GM12878 (cell line): ENCODE results near the gene TBC1D5. TPM values are rescaled to one million over a fixed set of nuclear protein-coding genes. Genes with fewer than 3 reads are reported as not detected.

Source experiments
- ATAC-seq: fragments of 200-7000 bp; cut with Tn5 transposase; 3 replicates; pipeline ENCODE4 v1.9.1; 2020; ENCODE audit warnings: mild to moderate bottlenecking, moderate library complexity
- BruUV-seq: library from RNA; stranded (reverse); fragments of 400-500 nt; replicated peaks from 2 replicates; lab custom pipeline; 2021; lab: Mats Ljungman, UMichigan
- CTCF ChIA-PET: fragments of 300-600 bp; sonication (Branson Sonifier 250); formaldehyde crosslinking; extraction: SDS; loops from one replicate; lab custom pipeline; 2021; ENCODE audit warnings: inconsistent platforms; lab: Yijun Ruan, JAX
- POLR2A ChIA-PET: fragments of 350-600 bp; formaldehyde crosslinking; extraction: SDS; loops from one replicate; lab custom pipeline; 2021; ENCODE audit warnings: inconsistent platforms; lab: Charles Lee
- RAD21 ChIA-PET: fragments of 300-600 bp; sonication (Branson Sonifier 250); formaldehyde crosslinking; loops from one replicate; lab custom pipeline; 2023; ENCODE audit warnings: antibody characterized with exemption; ENCODE audit not compliant: unreplicated experiment; lab: Charles Lee
- SMC1A ChIA-PET: fragments of 300-600 bp; sonication (Branson Sonifier 250); formaldehyde crosslinking; loops from one replicate; lab custom pipeline; 2023; ENCODE audit not compliant: unreplicated experiment, uncharacterized antibody; lab: Charles Lee
- DNase-seq: peaks from one replicate; pipeline ENCODE4 v3.0.0-alpha.2; 2011; ENCODE audit warnings: low read depth, low spot score
- FAIRE-seq: peaks from 3 replicates; lab custom pipeline; 2011; peaks lifted over from hg19 to GRCh38; lab: Jason Lieb, UNC
- H2AFZ ChIP-seq: 2 replicates; pipeline ENCODE4 v1.6.0; 2011; ENCODE audit warnings: low read depth, low read length, control low read depth; ENCODE audit not compliant: control insufficient read depth
- H3K27ac ChIP-seq: 2 replicates; pipeline ENCODE4 v1.5.1; 2011; ENCODE audit warnings: control low read depth; ENCODE audit not compliant: control insufficient read depth, insufficient read depth
- H3K27me3 ChIP-seq, 2 experiments: replicated peaks in 1 of 2; 2 replicates each; pipeline versions ENCODE4 v1.6.0 to v1.6.1; 2011; ENCODE audit warnings: low read length in 1 of 2; ENCODE audit not compliant: control insufficient read depth in 2 of 2, insufficient read depth in 2 of 2
- H3K36me3 ChIP-seq, 2 experiments: 2 replicates each; pipeline ENCODE4 v1.5.1; 2011; ENCODE audit warnings: low read length in 1 of 2; ENCODE audit not compliant: control insufficient read depth in 2 of 2, insufficient read depth in 2 of 2
- H3K4me1 ChIP-seq: 2 replicates; pipeline ENCODE4 v1.6.1; 2011; ENCODE audit warnings: mild to moderate bottlenecking, low read length, moderate library complexity, mixed read lengths; ENCODE audit not compliant: control insufficient read depth, insufficient read depth
- H3K4me2 ChIP-seq: 2 replicates; pipeline ENCODE4 v1.6.0; 2011; ENCODE audit warnings: control low read depth; ENCODE audit not compliant: control insufficient read depth, insufficient read depth
- H3K4me3 ChIP-seq: fragments of 200-600 bp; sonication (generic); 2 replicates; pipeline ENCODE4 v1.5.1; 2016
- H3K79me2 ChIP-seq: 2 replicates; pipeline ENCODE4 v1.6.0; 2011; ENCODE audit warnings: low read length; ENCODE audit not compliant: control insufficient read depth, insufficient read depth
- H3K9ac ChIP-seq: 2 replicates; pipeline ENCODE4 v1.8.0; 2011; ENCODE audit warnings: low read length, control low read depth, mixed read lengths; ENCODE audit not compliant: control insufficient read depth, insufficient read depth
- H3K9me3 ChIP-seq: replicated peaks from 3 replicates; pipeline ENCODE4 v1.5.1; 2011; ENCODE audit warnings: mild to moderate bottlenecking, low read length; ENCODE audit not compliant: control insufficient read depth, insufficient read depth
- H4K20me1 ChIP-seq: 2 replicates; pipeline ENCODE4 v1.6.0; 2011; ENCODE audit not compliant: control insufficient read depth, insufficient read depth
- GATAD2B ChIP-seq: fragments of 450-650 bp; conservative IDR thresholded peaks from 2 replicates; pipeline ENCODE4 v1.6.1; 2017; ENCODE audit warnings: low read depth, mild to moderate bottlenecking, moderate library complexity
- HCFC1 ChIP-seq: fragments of 150-350 bp; IDR thresholded peaks from 2 replicates; pipeline ENCODE4 v1.6.1; 2014; ENCODE audit warnings: low read length
- IKZF1 ChIP-seq: fragments of 450-650 bp; conservative IDR thresholded peaks from 2 replicates; pipeline ENCODE4 v1.6.1; 2017; ENCODE audit warnings: antibody characterized with exemption, mild to moderate bottlenecking
- NR2C1 ChIP-seq: fragments of 450-650 bp; IDR thresholded peaks from 2 replicates; pipeline ENCODE4 v1.6.1; 2017; ENCODE audit warnings: antibody characterized with exemption, mild to moderate bottlenecking, moderate library complexity
- POLR2AphosphoS5 ChIP-seq: IDR thresholded peaks from 2 replicates; pipeline ENCODE4 v1.6.1; 2011; ENCODE audit warnings: mild to moderate bottlenecking, low read length, inconsistent platforms
- RAD51 ChIP-seq: fragments of 450-650 bp; IDR thresholded peaks from 2 replicates; pipeline ENCODE4 v1.6.1; 2016; ENCODE audit warnings: moderate library complexity, mild to moderate bottlenecking, inconsistent platforms
- SMAD5 ChIP-seq: IDR thresholded peaks from 2 replicates; pipeline ENCODE4 v1.6.1; 2016; ENCODE audit warnings: antibody characterized with exemption, low read depth
- YBX1 ChIP-seq: fragments of 450-650 bp; IDR thresholded peaks from 2 replicates; pipeline ENCODE4 v1.6.1; 2016; ENCODE audit warnings: antibody characterized with exemption
- ZBED1 ChIP-seq: IDR thresholded peaks from 2 replicates; pipeline ENCODE4 v1.6.1; 2016; ENCODE audit warnings: borderline replicate concordance
- in situ Hi-C: fragments of 300-500 bp; cut with MboI; formaldehyde crosslinking; loops from 9 replicates; pipeline ENCODE4 v1.14.3; 2018; ENCODE audit warnings: mixed read lengths
- intact Hi-C: fragments of 100-400 bp; cut with micrococcal nuclease; formaldehyde crosslinking; loops from one replicate; pipeline ENCODE4 v1.14.2; 2022; ENCODE audit not compliant: unreplicated experiment
- polyA plus RNA-seq, 11 experiments: library from polyadenylated mRNA; depleted of rRNA in 4 of 11; unstranded in 6 of 11; stranded (reverse) in 5 of 11; fragments of >200 nt; fragmentation: Nextera tagmentation in 4 of 11; fragmentation: Illumina TruSeq in 1 of 11; extraction: Ambion mirVana in 4 of 11; extraction: Trizol in 1 of 11; gene quantifications; 1 replicate in 1 of 11; 2 replicates in 10 of 11; pipeline versions ENCODE4 v1.2.1 to v1.2.3, GENCODE V29; 2011 to 2016; ENCODE audit warnings: inconsistent platforms in 2 of 11, missing spikeins in 2 of 11, low read depth in 1 of 11
- total RNA-seq, 4 experiments: library from RNA; depleted of rRNA in 3 of 4; stranded (reverse); fragments of >200 nt in 3 of 4; fragmentation: Illumina TruSeq in 1 of 4; extraction: Trizol in 1 of 4; gene quantifications; 2 replicates each; pipeline versions ENCODE4 v1.2.1 to v1.2.3, GENCODE V29; 2013 to 2021
- TF ChIP-seq, protein P1 (sequence below): IDR thresholded peaks from 2 replicates; pipeline ENCODE4 v1.6.1; 2011; ENCODE audit warnings: mild to moderate bottlenecking, low read depth, low read length, moderate library complexity; ENCODE audit not compliant: insufficient replicate concordance
- TF ChIP-seq, protein P2 (sequence below): fragments of 450-650 bp; IDR thresholded peaks from 2 replicates; pipeline ENCODE4 v1.6.1; 2018; ENCODE audit warnings: borderline replicate concordance, mild to moderate bottlenecking; ENCODE audit not compliant: partially characterized antibody

The TBC1D5 gene
- total and polyA plus RNA-seq, 10 of the 15 experiments (the other 5 are each of a cell fraction or from before 2014, with no cell fraction given), result 5.5 to 61.0 (median 43.8) TPM

DNA sequence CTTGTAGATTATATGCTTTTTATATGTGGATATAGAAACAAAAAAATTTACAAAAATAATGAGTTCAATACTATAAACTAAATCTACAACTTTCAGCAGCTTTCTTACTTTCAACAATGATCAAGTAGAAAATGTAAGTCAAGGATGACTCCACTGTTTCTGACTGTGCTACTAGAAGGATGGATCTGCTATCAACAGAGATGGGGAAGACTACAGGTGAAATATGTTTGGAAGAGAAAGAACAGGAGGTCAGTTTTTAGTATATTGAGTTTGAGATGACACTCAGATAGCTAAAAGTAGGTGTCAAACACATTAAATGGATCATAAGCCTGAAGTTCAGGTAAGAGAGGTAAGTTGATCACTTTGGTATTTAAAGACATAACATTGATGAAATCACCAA, 107.5 kb downstream of the TBC1D5 start:
- no peak for FAIRE-seq
- no peak overlapping the region for H3K4me2 ChIP-seq
- ChIA-PET CTCF (interaction anchor here (1.4 kb wide), 1 partner anchor 10 kb away, joined by 7 read pairs; no protein-coding TSS in a partner anchor), SMC1A (no interaction called here), POLR2A (no interaction called here), RAD21 (no interaction called here)
- H2AFZ ChIP-seq, result no peak overlapping the region
- no peaks in the 10 kb centered on the region for H3K4me1 ChIP-seq
- intact Hi-C loops (no loop called here), in situ Hi-C loops (no loop called here)
- no peaks in the 10 kb centered on the region; the same call in none of the 2 replicates for H3K79me2 ChIP-seq
- H3K36me3 ChIP-seq, result no peaks in the 10 kb centered on the region
- BruUV-seq, result no TSS peak
- H3K9me3 ChIP-seq, result no peaks in the 10 kb centered on the region; the same call in 1 of the 3 replicates
- no peak overlapping the region for H3K9ac ChIP-seq
- no peak overlapping the region for H3K27ac ChIP-seq
- no peaks in the 10 kb centered on the region for H3K27me3 ChIP-seq
- ATAC-seq, result no peak
- TF ChIP-seq RAD51 (no peak), NR2C1 (no peak), GATAD2B (no peak), POLR2AphosphoS5 (no peak), SMAD5 (no peak), ZBED1 (no peak), YBX1 (no peak), IKZF1 (no peak), HCFC1 (no peak)
- TF ChIP-seq, protein P1, sequence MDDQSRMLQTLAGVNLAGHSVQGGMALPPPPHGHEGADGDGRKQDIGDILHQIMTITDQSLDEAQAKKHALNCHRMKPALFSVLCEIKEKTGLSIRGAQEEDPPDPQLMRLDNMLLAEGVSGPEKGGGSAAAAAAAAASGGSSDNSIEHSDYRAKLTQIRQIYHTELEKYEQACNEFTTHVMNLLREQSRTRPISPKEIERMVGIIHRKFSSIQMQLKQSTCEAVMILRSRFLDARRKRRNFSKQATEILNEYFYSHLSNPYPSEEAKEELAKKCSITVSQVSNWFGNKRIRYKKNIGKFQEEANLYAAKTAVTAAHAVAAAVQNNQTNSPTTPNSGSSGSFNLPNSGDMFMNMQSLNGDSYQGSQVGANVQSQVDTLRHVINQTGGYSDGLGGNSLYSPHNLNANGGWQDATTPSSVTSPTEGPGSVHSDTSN, result no peak
- TF ChIP-seq, protein P2, sequence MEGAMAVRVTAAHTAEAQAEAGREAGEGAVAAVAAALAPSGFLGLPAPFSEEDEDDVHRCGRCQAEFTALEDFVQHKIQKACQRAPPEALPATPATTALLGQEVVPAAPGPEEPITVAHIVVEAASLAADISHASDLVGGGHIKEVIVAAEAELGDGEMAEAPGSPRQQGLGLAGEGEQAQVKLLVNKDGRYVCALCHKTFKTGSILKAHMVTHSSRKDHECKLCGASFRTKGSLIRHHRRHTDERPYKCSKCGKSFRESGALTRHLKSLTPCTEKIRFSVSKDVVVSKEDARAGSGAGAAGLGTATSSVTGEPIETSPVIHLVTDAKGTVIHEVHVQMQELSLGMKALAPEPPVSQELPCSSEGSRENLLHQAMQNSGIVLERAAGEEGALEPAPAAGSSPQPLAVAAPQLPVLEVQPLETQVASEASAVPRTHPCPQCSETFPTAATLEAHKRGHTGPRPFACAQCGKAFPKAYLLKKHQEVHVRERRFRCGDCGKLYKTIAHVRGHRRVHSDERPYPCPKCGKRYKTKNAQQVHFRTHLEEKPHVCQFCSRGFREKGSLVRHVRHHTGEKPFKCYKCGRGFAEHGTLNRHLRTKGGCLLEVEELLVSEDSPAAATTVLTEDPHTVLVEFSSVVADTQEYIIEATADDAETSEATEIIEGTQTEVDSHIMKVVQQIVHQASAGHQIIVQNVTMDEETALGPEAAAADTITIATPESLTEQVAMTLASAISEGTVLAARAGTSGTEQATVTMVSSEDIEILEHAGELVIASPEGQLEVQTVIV, result no peak
- no peak overlapping the region for H3K4me3 ChIP-seq
- no peaks in the 10 kb centered on the region for H4K20me1 ChIP-seq
- no peak for DNase-seq
